GM23338 (cell line): ENCODE data around the gene SARDH. TPM values are rescaled to one million over a fixed set of nuclear protein-coding genes. Genes with fewer than 3 reads are reported as not detected.
"Not testable (repeated sequence)": the region's sequence is repeated elsewhere in the genome, so short reads cannot be mapped to it uniquely, and the experiment has no call there.

ENCODE experiments used
- ATAC-seq: fragments of 200-7000 bp; cut with Tn5 transposase; 3 replicates; pipeline ENCODE4 v1.9.1; 2020
- DNase-seq: peaks from one replicate; pipeline ENCODE4 v3.0.0-alpha.2; 2015; ENCODE audit warnings: low spot score
- H2AFZ ChIP-seq: fragments of 200-600 bp; sonication (generic); 2 replicates; pipeline ENCODE4 v1.8.0; 2016; ENCODE audit warnings: antibody characterized with exemption, mild to moderate bottlenecking, moderate library complexity
- H3F3A ChIP-seq: fragments of 200-600 bp; sonication (generic); replicated peaks from 2 replicates; pipeline ENCODE4 v1.8.0; 2017; ENCODE audit warnings: antibody characterized with exemption, mixed run types, low read depth
- H3K27ac ChIP-seq: fragments of 200-600 bp; sonication (generic); 2 replicates; pipeline ENCODE4 v1.6.1; 2016; ENCODE audit warnings: low read depth
- H3K27me3 ChIP-seq: fragments of 200-600 bp; sonication (generic); 2 replicates; pipeline ENCODE4 v1.8.0; 2016; ENCODE audit warnings: mild to moderate bottlenecking, mixed run types, moderate library complexity; ENCODE audit not compliant: insufficient read depth
- H3K36me3 ChIP-seq: fragments of 200-600 bp; sonication (generic); 2 replicates; pipeline ENCODE4 v1.8.0; 2016; ENCODE audit warnings: mild to moderate bottlenecking; ENCODE audit not compliant: insufficient read depth
- H3K4me1 ChIP-seq: fragments of 200-600 bp; sonication (generic); 2 replicates; pipeline ENCODE4 v1.8.0; 2016; ENCODE audit warnings: mild to moderate bottlenecking, moderate library complexity; ENCODE audit not compliant: insufficient read depth
- H3K4me2 ChIP-seq: fragments of 200-600 bp; sonication (generic); 2 replicates; pipeline ENCODE4 v1.7.1; 2017; ENCODE audit warnings: mixed run types
- H3K4me3 ChIP-seq: fragments of 200-600 bp; sonication (generic); 2 replicates; pipeline ENCODE4 v1.6.1; 2016; ENCODE audit warnings: mixed run types
- H3K79me2 ChIP-seq: fragments of 200-600 bp; sonication (generic); replicated peaks from 2 replicates; pipeline ENCODE4 v1.8.0; 2017; ENCODE audit warnings: mild to moderate bottlenecking; ENCODE audit not compliant: insufficient read depth
- H3K9me2 ChIP-seq: fragments of 200-600 bp; sonication (generic); 2 replicates; pipeline ENCODE4 v1.8.0; 2017; ENCODE audit not compliant: insufficient read depth
- H4K20me1 ChIP-seq: fragments of 200-600 bp; sonication (generic); replicated peaks from 2 replicates; pipeline ENCODE4 v1.8.0; 2017; ENCODE audit warnings: mild to moderate bottlenecking; ENCODE audit not compliant: insufficient read depth
- H3K27ac Mint-ChIP-seq: 2 replicates; pipeline ENCODE4 v1.8.0; 2020; ENCODE audit warnings: inconsistent platforms, mild to moderate bottlenecking, moderate library complexity, mixed read lengths
- H3K27me3 Mint-ChIP-seq: 3 replicates; pipeline ENCODE4 v1.8.0; 2022; ENCODE audit warnings: low read depth, mild to moderate bottlenecking, moderate library complexity, mixed read lengths, inconsistent platforms; ENCODE audit not compliant: insufficient read depth, poor library complexity
- H3K36me3 Mint-ChIP-seq: 3 replicates; pipeline ENCODE4 v1.8.0; 2021; ENCODE audit warnings: low read depth, mild to moderate bottlenecking, inconsistent platforms, moderate library complexity, mixed read lengths
- H3K4me1 Mint-ChIP-seq: 3 replicates; pipeline ENCODE4 v1.8.0; 2020; ENCODE audit warnings: mild to moderate bottlenecking, inconsistent platforms, mixed read lengths
- H3K4me3 Mint-ChIP-seq: 3 replicates; pipeline ENCODE4 v1.8.0; 2021; ENCODE audit warnings: moderate library complexity, mild to moderate bottlenecking, inconsistent platforms, mixed read lengths
- H3K9me3 Mint-ChIP-seq: 3 replicates; pipeline ENCODE4 v1.8.0; 2020; ENCODE audit warnings: moderate library complexity, mild to moderate bottlenecking, inconsistent platforms, mixed read lengths
- CREB1 ChIP-seq: fragments of 250-450 bp; sonication (Bioruptor Pico); IDR thresholded peaks from 2 replicates; pipeline ENCODE4 v1.5.0; 2020; ENCODE audit warnings: low read depth, mild to moderate bottlenecking, moderate library complexity
- CTCF ChIP-seq, 2 experiments: fragments of 200-600 bp in 1 of 2; sonication (generic) in 1 of 2; conservative IDR thresholded peaks; 2 replicates each; pipeline versions ENCODE4 v1.5.1 to v1.6.1; 2016 to 2017; ENCODE audit warnings: antibody characterized with exemption in 2 of 2, low read depth in 2 of 2, mild to moderate bottlenecking in 2 of 2, moderate library complexity in 1 of 2
- EZH2phosphoT487 ChIP-seq: fragments of 200-600 bp; sonication (generic); IDR thresholded peaks from one replicate; pipeline ENCODE4 v1.8.1; 2018; ENCODE audit warnings: antibody characterized with exemption; ENCODE audit not compliant: unreplicated experiment
- POLR2AphosphoS5 ChIP-seq: IDR thresholded peaks from 2 replicates; pipeline ENCODE4 v1.6.1; 2016; ENCODE audit warnings: antibody characterized with exemption, low read depth
- STAT1 ChIP-seq: IDR thresholded peaks from one replicate; pipeline ENCODE4 v1.6.1; 2016; ENCODE audit warnings: antibody characterized with exemption; ENCODE audit not compliant: unreplicated experiment
- ZNF114 ChIP-seq: fragments of 250-450 bp; sonication (Bioruptor Pico); IDR thresholded peaks from 2 replicates; pipeline ENCODE4 v1.5.0; 2020; ENCODE audit warnings: mild to moderate bottlenecking, moderate library complexity
- polyA plus RNA-seq: library from polyadenylated mRNA; unstranded; fragments of >200 nt; fragmentation: Nextera tagmentation; extraction: Ambion mirVana; gene quantifications from 2 replicates; pipeline ENCODE4 v1.2.1, GENCODE V29; 2016
- total RNA-seq: library from RNA; depleted of rRNA; stranded (reverse); fragments of >200 nt; shearing (Covaris generic); gene quantifications from 2 replicates; pipeline ENCODE4 v1.2.3, GENCODE V29; 2014

Gene SARDH
- total and polyA plus RNA-seq, 2 experiments from 2014 or later, result 2.8 to 10.4 TPM

- no peak for TF ChIP-seq STAT1
Observed at GRCh38 chr9:133752739-133753446, 14.7 kb upstream of the SARDH start (continued).

GRCh38 chr9:133750982-133751649, 13.0 kb upstream of the SARDH start:
- H3K79me2 ChIP-seq, result no peaks in the 10 kb centered on the region
- no peaks in the 10 kb centered on the region for H4K20me1 ChIP-seq
- DNase-seq, result no peak
- H2AFZ ChIP-seq, result no peak overlapping the region
- no peaks in the 10 kb centered on the region for H3K4me1 ChIP-seq
- ATAC-seq, result no peak
- H3K36me3 ChIP-seq, result no peaks in the 10 kb centered on the region
- H3K4me2 ChIP-seq, result no peak overlapping the region
- no peak overlapping the region for H3K27ac ChIP-seq
- no peaks in the 10 kb centered on the region for H3F3A ChIP-seq
- H3K4me3 Mint-ChIP-seq, result no peak overlapping the region
- H3K9me2 ChIP-seq, result peaks cover 3% of the 10 kb centered on the region; the same call in 1 of the 2 replicates
- peaks cover 23% of the 10 kb centered on the region for H3K27me3 Mint-ChIP-seq
- H3K36me3 Mint-ChIP-seq, result peaks cover 12% of the 10 kb centered on the region
- TF ChIP-seq ZNF114 (CRISPR knock-in tag), result no peak
- peaks cover 35% of the 10 kb centered on the region for H3K9me3 Mint-ChIP-seq
- no peak overlapping the region for H3K27ac Mint-ChIP-seq
- H3K27me3 ChIP-seq, result no peaks in the 10 kb centered on the region
- H3K4me1 Mint-ChIP-seq, result peaks cover 3% of the 10 kb centered on the region; the same call in 1 of the 3 replicates
- H3K4me3 ChIP-seq, result no peak overlapping the region

DNA sequence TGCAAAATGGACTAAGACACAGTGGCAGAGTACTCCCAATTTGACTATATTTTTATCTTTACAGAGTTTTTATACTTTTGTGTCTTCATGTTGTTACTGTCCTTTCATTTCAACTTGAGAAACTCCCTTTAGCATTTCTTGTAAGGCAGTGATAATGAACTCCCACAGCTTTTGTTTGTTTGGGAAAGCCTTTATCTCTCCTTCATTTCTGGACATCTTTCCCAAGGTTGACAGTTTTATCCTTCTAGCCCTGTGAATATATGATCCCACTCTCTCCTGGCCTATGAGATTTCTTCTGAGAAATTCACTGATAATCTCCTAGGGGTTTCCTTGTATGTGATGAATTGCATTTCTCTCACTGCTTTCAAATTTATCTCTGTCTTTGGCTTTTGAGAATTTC, 9.2 kb upstream of the SARDH start:
- H3K4me1 ChIP-seq, result no peaks in the 10 kb centered on the region
- H2AFZ ChIP-seq, result no peak overlapping the region
- H3K27ac Mint-ChIP-seq, result no peak overlapping the region
- ATAC-seq, result no peak
- H4K20me1 ChIP-seq, result no peaks in the 10 kb centered on the region
- H3K4me3 Mint-ChIP-seq, result no peak overlapping the region
- H3K4me3 ChIP-seq, result no peak overlapping the region
- H3K27me3 Mint-ChIP-seq, result peaks cover 9% of the 10 kb centered on the region
- no peak overlapping the region for H3K4me2 ChIP-seq
- no peak overlapping the region for H3K27ac ChIP-seq
- DNase-seq, result no peak
- H3K36me3 ChIP-seq, result no peaks in the 10 kb centered on the region
- H3K27me3 ChIP-seq, result no peaks in the 10 kb centered on the region
- H3K9me2 ChIP-seq, result 0 out of 2 replicates have a peak, but pooled peaks cover 3% of the 10 kb centered on the region
- TF ChIP-seq CREB1 (CRISPR knock-in tag) (no peak), EZH2phosphoT487 (no peak), CTCF (conservative IDR thresholded peaks at IDR 0.05; ENCODE audit: low read depth in 2 of 2) (no peak), STAT1 (no peak), POLR2AphosphoS5 (no peak), ZNF114 (CRISPR knock-in tag) (no peak)
- no peaks in the 10 kb centered on the region for H3K4me1 Mint-ChIP-seq
- peaks cover 10% of the 10 kb centered on the region for H3K9me3 Mint-ChIP-seq
- H3F3A ChIP-seq, result no peaks in the 10 kb centered on the region
- H3K79me2 ChIP-seq, result no peaks in the 10 kb centered on the region
- no peaks in the 10 kb centered on the region for H3K36me3 Mint-ChIP-seq

- not testable (repeated sequence) for H3K27ac ChIP-seq, H3K27me3 ChIP-seq, H3K27ac Mint-ChIP-seq, H3K79me2 ChIP-seq, H3K4me1 ChIP-seq, H4K20me1 ChIP-seq, H3F3A ChIP-seq, H3K27me3 Mint-ChIP-seq, DNase-seq, H3K4me3 ChIP-seq, ATAC-seq, H3K4me1 Mint-ChIP-seq, H3K36me3 ChIP-seq, H3K9me2 ChIP-seq, H2AFZ ChIP-seq, H3K4me3 Mint-ChIP-seq, H3K4me2 ChIP-seq, H3K36me3 Mint-ChIP-seq
- peaks cover 10% of the 10 kb centered on the region for H3K9me3 Mint-ChIP-seq
Observed at GRCh38 chr9:133744528-133744927, 6.4 kb upstream of the SARDH start.
